Fibroblast of lung (primary cell): ENCODE measurements around the gene DPP6.

Source experiments
- EZH2 ChIP-seq: IDR thresholded peaks from 2 replicates; pipeline ENCODE4 v1.5.1; 2012; ENCODE audit warnings: low read length, control low read depth, mild to moderate bottlenecking; ENCODE audit errors: missing control alignments
- TF ChIP-seq, protein P1 (sequence below), 2 donors: IDR thresholded peaks in 1 of 2; conservative IDR thresholded peaks in 1 of 2; 1 replicate in 1 of 2; 2 replicates in 1 of 2; pipeline ENCODE4 v1.5.1; 2011 to 2012; ENCODE audit warnings: low read length in 2 of 2, control low read depth in 1 of 2, inconsistent platforms in 1 of 2, low read depth in 1 of 2, mild to moderate bottlenecking in 1 of 2

DNA sequence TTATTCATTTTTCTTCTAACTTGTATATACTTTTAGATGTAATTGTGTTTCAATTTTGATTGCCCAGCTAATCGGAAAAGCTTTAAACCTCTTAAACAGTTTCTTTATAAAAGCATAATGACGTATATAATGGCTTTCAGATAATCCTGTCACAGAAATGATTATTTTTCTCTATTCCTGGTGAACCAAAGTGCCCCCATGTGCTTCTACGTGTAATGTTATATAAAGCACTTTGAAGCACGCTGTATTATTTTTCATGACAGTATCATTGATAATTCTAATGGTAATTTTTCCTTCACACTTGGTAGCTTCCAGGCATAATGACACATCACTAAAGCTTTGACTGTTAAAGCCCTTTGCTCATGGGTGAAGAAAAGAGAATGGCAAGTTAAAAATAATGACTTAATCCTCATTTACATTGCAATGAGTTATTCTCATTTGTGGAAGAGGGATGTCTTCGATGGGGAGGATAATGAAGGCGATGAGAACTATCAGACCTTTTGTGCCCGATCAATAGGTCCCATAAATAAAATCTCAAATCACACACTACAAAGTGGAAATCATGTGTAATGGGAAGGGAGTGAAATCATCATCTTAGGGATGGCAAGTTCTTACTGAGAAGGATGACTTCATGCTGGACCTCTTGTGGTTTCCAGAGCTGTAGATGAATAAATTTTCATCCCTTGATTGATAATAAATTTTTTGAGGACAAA lies 460.1 kb downstream of the DPP6 start:
- TF ChIP-seq, protein P1, sequence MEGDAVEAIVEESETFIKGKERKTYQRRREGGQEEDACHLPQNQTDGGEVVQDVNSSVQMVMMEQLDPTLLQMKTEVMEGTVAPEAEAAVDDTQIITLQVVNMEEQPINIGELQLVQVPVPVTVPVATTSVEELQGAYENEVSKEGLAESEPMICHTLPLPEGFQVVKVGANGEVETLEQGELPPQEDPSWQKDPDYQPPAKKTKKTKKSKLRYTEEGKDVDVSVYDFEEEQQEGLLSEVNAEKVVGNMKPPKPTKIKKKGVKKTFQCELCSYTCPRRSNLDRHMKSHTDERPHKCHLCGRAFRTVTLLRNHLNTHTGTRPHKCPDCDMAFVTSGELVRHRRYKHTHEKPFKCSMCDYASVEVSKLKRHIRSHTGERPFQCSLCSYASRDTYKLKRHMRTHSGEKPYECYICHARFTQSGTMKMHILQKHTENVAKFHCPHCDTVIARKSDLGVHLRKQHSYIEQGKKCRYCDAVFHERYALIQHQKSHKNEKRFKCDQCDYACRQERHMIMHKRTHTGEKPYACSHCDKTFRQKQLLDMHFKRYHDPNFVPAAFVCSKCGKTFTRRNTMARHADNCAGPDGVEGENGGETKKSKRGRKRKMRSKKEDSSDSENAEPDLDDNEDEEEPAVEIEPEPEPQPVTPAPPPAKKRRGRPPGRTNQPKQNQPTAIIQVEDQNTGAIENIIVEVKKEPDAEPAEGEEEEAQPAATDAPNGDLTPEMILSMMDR (conservative IDR thresholded peaks at IDR 0.05 in 1 of 2, IDR thresholded peaks at IDR 0.05 in 1 of 2; ENCODE audit: low read depth in 1 of 2, low read length in 2 of 2) = no peak
- TF ChIP-seq EZH2 = no peak
